ENCODE results near the gene HEMK1.

Gene HEMK1

GRCh38 chr3:50632450-50632849 lies 63.1 kb downstream of the HEMK1 start:
- Histone ChIP-seq H3K36me3 (ENCODE audit: control insufficient read depth, insufficient read depth, low read length) (no peaks in the 10 kb centered on the region), H3K27ac (ENCODE audit: low read depth, low read length) (no peak overlapping the region), H3K27me3 (ENCODE audit: control insufficient read depth, insufficient read depth, low read length) (no peaks in the 10 kb centered on the region), H3K4me3 (ENCODE audit: low read length) (no peak overlapping the region), H3K4me1 (ENCODE audit: control insufficient read depth, insufficient read depth, low read length) (no peaks in the 10 kb centered on the region), H3K9ac (ENCODE audit: low read length) (no peak overlapping the region)

- Histone ChIP-seq H3K27ac (ENCODE audit: low read depth, low read length) (no peak overlapping the region), H3K4me3 (ENCODE audit: low read length) (no peak overlapping the region), H3K4me1 (ENCODE audit: control insufficient read depth, insufficient read depth, low read length) (no peaks in the 10 kb centered on the region), H3K9ac (ENCODE audit: low read length) (no peak overlapping the region), H3K27me3 (ENCODE audit: control insufficient read depth, insufficient read depth, low read length) (no peaks in the 10 kb centered on the region), H3K36me3 (ENCODE audit: control insufficient read depth, insufficient read depth, low read length) (no peaks in the 10 kb centered on the region)
Observed at GRCh38 chr3:50633230-50633790, 64.0 kb downstream of the HEMK1 start.

- no peaks in the 10 kb centered on the region for H3K27me3 ChIP-seq (ENCODE audit: control insufficient read depth, insufficient read depth, low read length)
- no peaks in the 10 kb centered on the region for H3K36me3 ChIP-seq (ENCODE audit: control insufficient read depth, insufficient read depth, low read length)
- H3K4me3 ChIP-seq (ENCODE audit: low read length): no peak overlapping the region
- H3K4me1 ChIP-seq (ENCODE audit: control insufficient read depth, insufficient read depth, low read length): no peaks in the 10 kb centered on the region
- H3K27ac ChIP-seq (ENCODE audit: low read depth, low read length): no peak overlapping the region
- H3K9ac ChIP-seq (ENCODE audit: low read length): no peak overlapping the region
Observed at GRCh38 chr3:50635066-50635465, 65.7 kb downstream of the HEMK1 start.

GRCh38 chr3:50637011-50637410 lies 67.7 kb downstream of the HEMK1 start:
- Histone ChIP-seq H3K4me1 (ENCODE audit: control insufficient read depth, insufficient read depth, low read length) (no peaks in the 10 kb centered on the region), H3K9ac (ENCODE audit: low read length) (no peak overlapping the region)

GRCh38 chr3:50637945-50638344 lies 68.6 kb downstream of the HEMK1 start:
- Histone ChIP-seq H3K27me3 (ENCODE audit: control insufficient read depth, insufficient read depth, low read length) (no peaks in the 10 kb centered on the region), H3K36me3 (ENCODE audit: control insufficient read depth, insufficient read depth, low read length) (peaks cover 8% of the 10 kb centered on the region), H3K4me3 (ENCODE audit: low read length) (no peak overlapping the region), H3K27ac (ENCODE audit: low read depth, low read length) (no peak overlapping the region), H3K4me1 (ENCODE audit: control insufficient read depth, insufficient read depth, low read length) (no peaks in the 10 kb centered on the region), H3K9ac (ENCODE audit: low read length) (no peak overlapping the region)

More at GRCh38 chr3:50637011-50637410, 67.7 kb downstream of the HEMK1 start:
- H3K27ac ChIP-seq (ENCODE audit: low read depth, low read length): no peak overlapping the region
- H3K27me3 ChIP-seq (ENCODE audit: control insufficient read depth, insufficient read depth, low read length): no peaks in the 10 kb centered on the region
- H3K4me3 ChIP-seq (ENCODE audit: low read length): no peak overlapping the region
- H3K36me3 ChIP-seq (ENCODE audit: control insufficient read depth, insufficient read depth, low read length): peaks cover 6% of the 10 kb centered on the region

- peaks cover 10% of the 10 kb centered on the region for H3K36me3 ChIP-seq (ENCODE audit: control insufficient read depth, insufficient read depth, low read length)
- no peaks in the 10 kb centered on the region for H3K27me3 ChIP-seq (ENCODE audit: control insufficient read depth, insufficient read depth, low read length)
- H3K27ac ChIP-seq (ENCODE audit: low read depth, low read length): no peak overlapping the region
- H3K4me3 ChIP-seq (ENCODE audit: low read length): no peak overlapping the region
- no peaks in the 10 kb centered on the region for H3K4me1 ChIP-seq (ENCODE audit: control insufficient read depth, insufficient read depth, low read length)
- H3K9ac ChIP-seq (ENCODE audit: low read length): no peak overlapping the region
Observed at GRCh38 chr3:50639055-50639494, 69.8 kb downstream of the HEMK1 start.

GRCh38 chr3:50642382-50642781 lies 73.1 kb downstream of the HEMK1 start:
- Histone ChIP-seq H3K27ac (ENCODE audit: low read depth, low read length) (no peak overlapping the region), H3K4me3 (ENCODE audit: low read length) (no peak overlapping the region)

GRCh38 chr3:50644561-50644960 lies 75.2 kb downstream of the HEMK1 start:
- Histone ChIP-seq H3K36me3 (ENCODE audit: control insufficient read depth, insufficient read depth, low read length) (peaks cover 20% of the 10 kb centered on the region), H3K27ac (ENCODE audit: low read depth, low read length) (no peak overlapping the region), H3K9ac (ENCODE audit: low read length) (no peak overlapping the region), H3K4me3 (ENCODE audit: low read length) (no peak overlapping the region), H3K27me3 (ENCODE audit: control insufficient read depth, insufficient read depth, low read length) (no peaks in the 10 kb centered on the region), H3K4me1 (ENCODE audit: control insufficient read depth, insufficient read depth, low read length) (no peaks in the 10 kb centered on the region)

More at GRCh38 chr3:50642382-50642781, 73.1 kb downstream of the HEMK1 start:
- no peaks in the 10 kb centered on the region for H3K27me3 ChIP-seq (ENCODE audit: control insufficient read depth, insufficient read depth, low read length)
- no peak overlapping the region for H3K9ac ChIP-seq (ENCODE audit: low read length)
- H3K36me3 ChIP-seq (ENCODE audit: control insufficient read depth, insufficient read depth, low read length): peaks cover 15% of the 10 kb centered on the region
- no peaks in the 10 kb centered on the region for H3K4me1 ChIP-seq (ENCODE audit: control insufficient read depth, insufficient read depth, low read length)

GRCh38 chr3:50645378-50645777 lies 76.1 kb downstream of the HEMK1 start:
- peaks cover 20% of the 10 kb centered on the region for H3K36me3 ChIP-seq (ENCODE audit: control insufficient read depth, insufficient read depth, low read length)
- H3K27ac ChIP-seq (ENCODE audit: low read depth, low read length): no peak overlapping the region
- H3K4me1 ChIP-seq (ENCODE audit: control insufficient read depth, insufficient read depth, low read length): no peaks in the 10 kb centered on the region
- H3K4me3 ChIP-seq (ENCODE audit: low read length): no peak overlapping the region
- H3K9ac ChIP-seq (ENCODE audit: low read length): no peak overlapping the region
- H3K27me3 ChIP-seq (ENCODE audit: control insufficient read depth, insufficient read depth, low read length): no peaks in the 10 kb centered on the region

All from rectal smooth muscle tissue (tissue), 1 donor.